ENCODE data around the gene ANP32E. TPM values are rescaled to one million over a fixed set of nuclear protein-coding genes. Genes with fewer than 3 reads are reported as not detected.

The ANP32E gene
- total and polyA plus RNA-seq, 4 donors, result 8.8 to 41.5 (median 25.6) TPM

- no peak for TF ChIP-seq SP1 (IDR thresholded peaks at IDR 0.05)
- no peak for TF ChIP-seq GABPA (IDR thresholded peaks at IDR 0.05 in 1 of 2, conservative IDR thresholded peaks at IDR 0.05 in 1 of 2)
- TF ChIP-seq FOXA2 (IDR thresholded peaks at IDR 0.05), result no peak
Measured at GRCh38 chr1:150227228-150227627, 8.7 kb downstream of the ANP32E start (continued).

- H3K36me3 ChIP-seq (ENCODE audit: control insufficient read depth in 4 of 4, insufficient read depth in 3 of 4, low read depth in 1 of 4, low read length in 3 of 4), result peaks cover 7 to 34% (median 24%) of the 10 kb centered on the region in 4 donors
- H3K27me3 ChIP-seq (ENCODE audit: control insufficient read depth in 4 of 4, insufficient read depth in 4 of 4, low read length in 3 of 4), result no peaks in the 10 kb centered on the region
- H3K9me3 ChIP-seq (ENCODE audit: control insufficient read depth in 4 of 4, low read length in 3 of 4), result no peaks in the 10 kb centered on the region
- no peak overlapping the region for H3K9ac ChIP-seq (ENCODE audit: low read depth in 1 of 2, low read length in 2 of 2)
- H3K27ac ChIP-seq (ENCODE audit: low read depth in 1 of 2, low read length in 2 of 2), result no peak overlapping the region
- no peak overlapping the region for H3K4me3 ChIP-seq (ENCODE audit: low read depth in 1 of 3, low read length in 3 of 3)
- DNase-seq (ENCODE audit: low spot score), result no peak
- WGBS, result 90% methylated on average over 2 of the region's 2 CpGs
- TF ChIP-seq TAF1 (conservative IDR thresholded peaks at IDR 0.05) (no peak), RAD21 (IDR thresholded peaks at IDR 0.05) (no peak), GABPA (IDR thresholded peaks at IDR 0.05 in 1 of 2, conservative IDR thresholded peaks at IDR 0.05 in 1 of 2) (no peak), RXRA (IDR thresholded peaks at IDR 0.05) (no peak), NR2F2 (IDR thresholded peaks at IDR 0.05) (no peak), MAX (IDR thresholded peaks at IDR 0.05) (no peak), ATF3 (IDR thresholded peaks at IDR 0.05) (no peak), FOXA2 (IDR thresholded peaks at IDR 0.05) (no peak), EGR1 (IDR thresholded peaks at IDR 0.05; ENCODE audit: low read depth in 2 of 2) (no peak), ZBTB33 (IDR thresholded peaks at IDR 0.05) (no peak), YY1 (IDR thresholded peaks at IDR 0.05) (no peak), HNF4A (conservative IDR thresholded peaks at IDR 0.05) (no peak), CTCF (IDR thresholded peaks at IDR 0.05; ENCODE audit: low read depth, low read length, missing input control) (no peak)
- H3K4me1 ChIP-seq (ENCODE audit: control insufficient read depth in 4 of 4, insufficient read depth in 4 of 4, low read length in 3 of 4), result no peaks in the 10 kb centered on the region
Measured at GRCh38 chr1:150226486-150226885, 9.4 kb downstream of the ANP32E start.

GRCh38 chr1:150225546-150225945, 10.4 kb downstream of the ANP32E start:
- no peak for DNase-seq (ENCODE audit: low spot score)
- H3K27me3 ChIP-seq (ENCODE audit: control insufficient read depth in 4 of 4, insufficient read depth in 4 of 4, low read length in 3 of 4), result no peaks in the 10 kb centered on the region
- H3K4me3 ChIP-seq (ENCODE audit: low read depth in 1 of 3, low read length in 3 of 3), result no peak overlapping the region
- 90% methylated on average over 1 of the region's 1 CpG for WGBS
- TF ChIP-seq CTCF (IDR thresholded peaks at IDR 0.05; ENCODE audit: low read depth, low read length, missing input control) (no peak), ZBTB33 (IDR thresholded peaks at IDR 0.05) (no peak), RAD21 (IDR thresholded peaks at IDR 0.05) (no peak), JUND (IDR thresholded peaks at IDR 0.05) (no peak), MAX (IDR thresholded peaks at IDR 0.05) (no peak), HNF4G (IDR thresholded peaks at IDR 0.05) (no peak), EGR1 (IDR thresholded peaks at IDR 0.05; ENCODE audit: low read depth in 2 of 2) (no peak)
- H3K9ac ChIP-seq (ENCODE audit: low read depth in 1 of 2, low read length in 2 of 2), result no peak overlapping the region
- peaks cover 7 to 34% (median 23%) of the 10 kb centered on the region in 4 donors for H3K36me3 ChIP-seq (ENCODE audit: control insufficient read depth in 4 of 4, insufficient read depth in 3 of 4, low read depth in 1 of 4, low read length in 3 of 4)
- no peaks in the 10 kb centered on the region for H3K4me1 ChIP-seq (ENCODE audit: control insufficient read depth in 4 of 4, insufficient read depth in 4 of 4, low read length in 3 of 4)
- H3K9me3 ChIP-seq (ENCODE audit: control insufficient read depth in 4 of 4, low read length in 3 of 4), result no peaks in the 10 kb centered on the region
- no peak overlapping the region for H3K27ac ChIP-seq (ENCODE audit: low read depth in 1 of 2, low read length in 2 of 2)

Data from liver (tissue), 9 donors.